Stomach (tissue), 4 donors: ENCODE results near the gene RGS13.

ENCODE experiments used
- EP300 ChIP-seq: sonication (generic); formaldehyde crosslinking; IDR thresholded peaks from one replicate; pipeline ENCODE4 v1.6.1; 2017; ENCODE audit warnings: antibody characterized with exemption
- POLR2A ChIP-seq, 4 donors: fragments of 450-650 bp; IDR thresholded peaks; one replicate each; pipeline ENCODE4 v1.6.1; 2016; ENCODE audit warnings: antibody characterized with exemption in 4 of 4, control low read depth in 2 of 4, mild to moderate bottlenecking in 1 of 4, moderate library complexity in 1 of 4
- POLR2AphosphoS5 ChIP-seq, 3 donors: sonication (generic); formaldehyde crosslinking; IDR thresholded peaks; one replicate each; pipeline ENCODE4 v1.6.1; 2016; ENCODE audit warnings: antibody characterized with exemption in 3 of 3
- TF ChIP-seq, protein P1 (sequence below), 7 experiments: fragments of 450-650 bp in 4 of 7; fragments of 200-600 bp in 3 of 7; sonication (generic) in 3 of 7; IDR thresholded peaks; one replicate each; pipeline ENCODE4 v1.5.1; 2016 to 2019; ENCODE audit warnings: antibody characterized with exemption in 7 of 7, control low read depth in 2 of 7, mild to moderate bottlenecking in 1 of 7

DNA sequence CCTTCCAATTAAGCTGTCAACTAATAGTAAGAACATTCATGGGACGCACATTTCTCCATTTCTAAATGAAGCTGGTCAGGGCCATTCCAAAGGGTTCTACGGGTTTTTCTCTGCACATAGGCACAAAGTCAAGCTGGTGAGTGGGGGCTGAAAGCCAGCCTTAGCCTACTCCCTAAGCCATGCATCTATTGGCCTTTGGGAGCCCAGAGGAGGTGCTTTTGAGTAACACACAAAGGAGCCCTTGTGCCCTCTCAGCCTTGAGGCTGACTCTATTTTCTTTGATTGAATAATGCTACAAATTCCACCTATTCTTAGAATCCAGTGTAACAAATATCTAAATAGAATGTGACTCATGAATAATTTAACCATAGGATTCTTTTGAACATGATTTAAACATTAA, 73.6 kb downstream of the RGS13 start:
- TF ChIP-seq, protein P1, sequence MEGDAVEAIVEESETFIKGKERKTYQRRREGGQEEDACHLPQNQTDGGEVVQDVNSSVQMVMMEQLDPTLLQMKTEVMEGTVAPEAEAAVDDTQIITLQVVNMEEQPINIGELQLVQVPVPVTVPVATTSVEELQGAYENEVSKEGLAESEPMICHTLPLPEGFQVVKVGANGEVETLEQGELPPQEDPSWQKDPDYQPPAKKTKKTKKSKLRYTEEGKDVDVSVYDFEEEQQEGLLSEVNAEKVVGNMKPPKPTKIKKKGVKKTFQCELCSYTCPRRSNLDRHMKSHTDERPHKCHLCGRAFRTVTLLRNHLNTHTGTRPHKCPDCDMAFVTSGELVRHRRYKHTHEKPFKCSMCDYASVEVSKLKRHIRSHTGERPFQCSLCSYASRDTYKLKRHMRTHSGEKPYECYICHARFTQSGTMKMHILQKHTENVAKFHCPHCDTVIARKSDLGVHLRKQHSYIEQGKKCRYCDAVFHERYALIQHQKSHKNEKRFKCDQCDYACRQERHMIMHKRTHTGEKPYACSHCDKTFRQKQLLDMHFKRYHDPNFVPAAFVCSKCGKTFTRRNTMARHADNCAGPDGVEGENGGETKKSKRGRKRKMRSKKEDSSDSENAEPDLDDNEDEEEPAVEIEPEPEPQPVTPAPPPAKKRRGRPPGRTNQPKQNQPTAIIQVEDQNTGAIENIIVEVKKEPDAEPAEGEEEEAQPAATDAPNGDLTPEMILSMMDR (IDR thresholded peaks at IDR 0.05): no peak
- TF ChIP-seq POLR2A (IDR thresholded peaks at IDR 0.05) (no peak), EP300 (no peak), POLR2AphosphoS5 (IDR thresholded peaks at IDR 0.05) (no peak)
